Astrocyte (in vitro differentiated cells and primary cell): Measurements from ENCODE around the gene COL5A1. TPM values are rescaled to one million over a fixed set of nuclear protein-coding genes. Genes with fewer than 3 reads are reported as not detected.

ENCODE experiments used
- DNase-seq: peaks from one replicate; pipeline ENCODE4 v3.0.0-alpha.2; 2010; ENCODE audit warnings: low read depth
- FAIRE-seq: peaks from 2 replicates; lab custom pipeline; 2011; peaks lifted over from hg19 to GRCh38; lab: Jason Lieb, UNC
- H2AFZ ChIP-seq: 2 replicates; pipeline ENCODE4 v1.6.0; 2012; ENCODE audit warnings: low read depth, low read length, inconsistent platforms
- H3K27ac ChIP-seq: 2 replicates; pipeline ENCODE4 v1.5.1; 2011; ENCODE audit warnings: low read depth, low read length, inconsistent platforms
- H3K27me3 ChIP-seq: 2 replicates; pipeline ENCODE4 v1.6.0; 2011; ENCODE audit warnings: low read length, inconsistent platforms; ENCODE audit not compliant: insufficient read depth
- H3K36me3 ChIP-seq: 2 replicates; pipeline ENCODE4 v1.5.1; 2011; ENCODE audit warnings: low read length, inconsistent platforms; ENCODE audit not compliant: insufficient read depth
- H3K4me1 ChIP-seq: 2 replicates; pipeline ENCODE4 v1.5.1; 2011; ENCODE audit warnings: low read length, inconsistent platforms; ENCODE audit not compliant: insufficient read depth
- H3K4me2 ChIP-seq: 2 replicates; pipeline ENCODE4 v1.6.0; 2012; ENCODE audit warnings: low read length, inconsistent platforms
- H3K4me3 ChIP-seq: 2 replicates; pipeline ENCODE4 v1.5.1; 2011; ENCODE audit warnings: low read depth, mild to moderate bottlenecking, low read length, inconsistent platforms; ENCODE audit not compliant: insufficient read depth
- H3K79me2 ChIP-seq: 2 replicates; pipeline ENCODE4 v1.6.0; 2012; ENCODE audit warnings: mild to moderate bottlenecking, low read length, inconsistent platforms; ENCODE audit not compliant: insufficient read depth
- H3K9ac ChIP-seq: 2 replicates; pipeline ENCODE4 v1.6.0; 2012; ENCODE audit warnings: mild to moderate bottlenecking, low read length, inconsistent platforms
- H3K9me3 ChIP-seq: 2 replicates; pipeline ENCODE4 v1.5.1; 2012; ENCODE audit warnings: low read depth, mild to moderate bottlenecking, low read length, inconsistent platforms; ENCODE audit not compliant: insufficient read depth
- H4K20me1 ChIP-seq: 2 replicates; pipeline ENCODE4 v1.6.0; 2012; ENCODE audit warnings: low read length, inconsistent platforms; ENCODE audit not compliant: insufficient read depth
- H3K27ac Mint-ChIP-seq: one replicate; pipeline ENCODE4 v1.8.0; 2021; ENCODE audit warnings: mild to moderate bottlenecking, mixed read lengths; ENCODE audit not compliant: unreplicated experiment
- H3K27me3 Mint-ChIP-seq: one replicate; pipeline ENCODE4 v1.8.0; 2021; ENCODE audit warnings: low read depth, mixed read lengths; ENCODE audit not compliant: unreplicated experiment
- H3K36me3 Mint-ChIP-seq: one replicate; pipeline ENCODE4 v1.8.0; 2021; ENCODE audit warnings: low read depth, mixed read lengths; ENCODE audit not compliant: unreplicated experiment
- H3K4me1 Mint-ChIP-seq: one replicate; pipeline ENCODE4 v1.8.0; 2021; ENCODE audit warnings: low read depth, mixed read lengths; ENCODE audit not compliant: unreplicated experiment
- H3K4me3 Mint-ChIP-seq: one replicate; pipeline ENCODE4 v1.8.0; 2021; ENCODE audit warnings: mild to moderate bottlenecking, moderate library complexity, mixed read lengths; ENCODE audit not compliant: unreplicated experiment
- H3K9me3 Mint-ChIP-seq: one replicate; pipeline ENCODE4 v1.8.0; 2021; ENCODE audit warnings: mild to moderate bottlenecking, mixed read lengths; ENCODE audit not compliant: unreplicated experiment
- CTCF ChIP-seq: IDR thresholded peaks from 2 replicates; pipeline ENCODE4 v1.5.1; 2011; ENCODE audit warnings: low read depth, mild to moderate bottlenecking, inconsistent platforms, low read length, moderate library complexity; ENCODE audit not compliant: insufficient read depth
- EZH2 ChIP-seq: IDR thresholded peaks from 2 replicates; pipeline ENCODE4 v1.6.1; 2012; ENCODE audit warnings: mild to moderate bottlenecking, low read length, inconsistent platforms; ENCODE audit not compliant: insufficient read depth
- total RNA-seq: library from RNA; stranded (reverse); gene quantifications from 2 replicates; pipeline ENCODE4 v1.2.1, GENCODE V29; 2021

Gene COL5A1
- total RNA-seq, 1 donor from 2014 or later = 1,055 TPM

- peaks cover 30% of the 10 kb centered on the region for H3K36me3 Mint-ChIP-seq
- FAIRE-seq = no peak
Observed at GRCh38 chr9:134752471-134753168, 111.0 kb downstream of the COL5A1 start.

DNA sequence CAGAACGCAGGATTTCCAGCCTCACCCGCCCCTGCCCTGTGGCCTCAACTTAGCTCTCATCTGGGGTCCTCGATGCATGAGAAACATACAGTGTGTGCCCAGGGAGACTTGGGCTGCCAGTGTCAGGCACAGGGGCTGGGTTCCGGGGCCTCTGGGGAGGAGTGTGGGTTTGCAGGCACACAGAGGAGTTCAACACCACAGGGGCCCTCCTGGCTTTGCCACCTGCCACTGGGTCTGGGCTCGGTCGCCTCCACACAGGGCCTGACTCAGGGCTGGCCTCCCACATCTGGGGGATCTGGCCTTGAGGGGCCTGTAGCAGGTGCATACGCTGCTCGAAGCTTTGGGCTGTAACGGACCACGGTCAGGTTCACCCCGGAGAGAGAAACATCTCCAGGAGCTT, 111.6 kb downstream of the COL5A1 start:
- H3K27me3 ChIP-seq = no peaks in the 10 kb centered on the region
- H3K4me2 ChIP-seq = no peak overlapping the region
- H3K79me2 ChIP-seq = peaks cover 69% of the 10 kb centered on the region
- peaks cover 49% of the 10 kb centered on the region for H3K36me3 ChIP-seq
- Mint-ChIP-seq H3K4me3 (no peak overlapping the region), H3K27me3 (no peaks in the 10 kb centered on the region), H3K4me1 (no peaks in the 10 kb centered on the region), H3K36me3 (peaks cover 29% of the 10 kb centered on the region), H3K9me3 (no peaks in the 10 kb centered on the region), H3K27ac (peak overlapping the region; percentile 80)
- H3K4me1 ChIP-seq = no peaks in the 10 kb centered on the region
- peaks cover 98% of the 10 kb centered on the region for H4K20me1 ChIP-seq
- no peak overlapping the region for H2AFZ ChIP-seq
- DNase-seq (no peak), FAIRE-seq (no peak)
- no peak overlapping the region for H3K27ac ChIP-seq
- no peak overlapping the region for H3K4me3 ChIP-seq
- no peak for TF ChIP-seq CTCF
- no peak for TF ChIP-seq EZH2
- H3K9me3 ChIP-seq = peaks cover 2% of the 10 kb centered on the region
- H3K9ac ChIP-seq = no peak overlapping the region

More at GRCh38 chr9:134752471-134753168, 111.0 kb downstream of the COL5A1 start:
- H3K4me2 ChIP-seq = no peak overlapping the region
- no peak overlapping the region for H2AFZ ChIP-seq
- H3K27me3 ChIP-seq = no peaks in the 10 kb centered on the region
- H3K4me3 ChIP-seq = no peak overlapping the region
- H4K20me1 ChIP-seq = peaks cover 98% of the 10 kb centered on the region
- H3K27ac ChIP-seq = no peak overlapping the region
- peaks cover 6% of the 10 kb centered on the region for H3K9me3 ChIP-seq
- H3K4me1 ChIP-seq = no peaks in the 10 kb centered on the region
- DNase-seq = no peak
- no peaks in the 10 kb centered on the region for H3K4me1 Mint-ChIP-seq
- TF ChIP-seq CTCF = no peak
- no peaks in the 10 kb centered on the region for H3K9me3 Mint-ChIP-seq
- no peak overlapping the region for H3K9ac ChIP-seq
- H3K4me3 Mint-ChIP-seq = no peak overlapping the region
- no peak overlapping the region for H3K27ac Mint-ChIP-seq
- peaks cover 69% of the 10 kb centered on the region for H3K79me2 ChIP-seq
- no peaks in the 10 kb centered on the region for H3K27me3 Mint-ChIP-seq
- H3K36me3 ChIP-seq = peaks cover 53% of the 10 kb centered on the region

- peaks cover 47% of the 10 kb centered on the region for H3K36me3 ChIP-seq
- H3K27me3 ChIP-seq = no peaks in the 10 kb centered on the region
- no peak overlapping the region for H3K4me2 ChIP-seq
- H3K4me1 ChIP-seq = no peaks in the 10 kb centered on the region
- FAIRE-seq (no peak), DNase-seq (no peak)
- H3K79me2 ChIP-seq = peaks cover 56% of the 10 kb centered on the region
- no peak for TF ChIP-seq EZH2
- no peak for TF ChIP-seq CTCF
- H3K9me3 Mint-ChIP-seq = no peaks in the 10 kb centered on the region
- H3K4me1 Mint-ChIP-seq = no peaks in the 10 kb centered on the region
- H4K20me1 ChIP-seq = peaks cover 97% of the 10 kb centered on the region
- H3K27ac ChIP-seq = no peak overlapping the region
- H3K27ac Mint-ChIP-seq = peak overlapping the region; percentile 87
- no peak overlapping the region for H3K4me3 ChIP-seq
- no peak overlapping the region for H3K9ac ChIP-seq
- no peaks in the 10 kb centered on the region for H3K27me3 Mint-ChIP-seq
- peaks cover 24% of the 10 kb centered on the region for H3K36me3 Mint-ChIP-seq
- no peak overlapping the region for H3K4me3 Mint-ChIP-seq
- peaks cover 2% of the 10 kb centered on the region for H3K9me3 ChIP-seq
- H2AFZ ChIP-seq = no peak overlapping the region
Observed at GRCh38 chr9:134755221-134755907, 113.8 kb downstream of the COL5A1 start.
